ENCODE data around the gene PRDM2. TPM values are rescaled to one million over a fixed set of nuclear protein-coding genes. Genes with fewer than 3 reads are reported as not detected.

PRDM2 gene
- total RNA-seq, 4 donors from 2014 or later = 26.3 to 39.5 (median 34.6) TPM

- ATAC-seq (ENCODE audit: low FRiP score) (no peak), DNase-seq (ENCODE audit: low spot score) (no peak)
- no peak for TF ChIP-seq CTCF (IDR thresholded peaks at IDR 0.05)
These were observed 119.7 kb downstream of the PRDM2 start for GRCh38 chr1:13819642-13820041.

GRCh38 chr1:13820055-13820454, 120.1 kb downstream of the PRDM2 start:
- no peak for TF ChIP-seq CTCF (IDR thresholded peaks at IDR 0.05)
- DNase-seq (ENCODE audit: low spot score) (no peak), ATAC-seq (ENCODE audit: low FRiP score) (no peak)

GRCh38 chr1:13820456-13820855, 120.5 kb downstream of the PRDM2 start:
- DNase-seq (ENCODE audit: low spot score) = no peak
- no peak for TF ChIP-seq CTCF (IDR thresholded peaks at IDR 0.05)
- ATAC-seq (ENCODE audit: low FRiP score) = no peak

- no peak for TF ChIP-seq CTCF (IDR thresholded peaks at IDR 0.05)
- DNase-seq (ENCODE audit: low spot score) (no peak), ATAC-seq (ENCODE audit: low FRiP score) (no peak)
These were observed 123.3 kb downstream of the PRDM2 start for GRCh38 chr1:13823126-13823880.

GRCh38 chr1:13823936-13824335, 123.9 kb downstream of the PRDM2 start:
- DNase-seq (ENCODE audit: low spot score) (no peak), ATAC-seq (ENCODE audit: low FRiP score) (no peak)
- TF ChIP-seq CTCF (IDR thresholded peaks at IDR 0.05) = no peak

GRCh38 chr1:13824626-13825025, 124.6 kb downstream of the PRDM2 start:
- no peak for ATAC-seq (ENCODE audit: low FRiP score)

More at GRCh38 chr1:13824626-13825025, 124.6 kb downstream of the PRDM2 start:
- DNase-seq (ENCODE audit: low spot score) = no peak
- no peak for TF ChIP-seq CTCF (IDR thresholded peaks at IDR 0.05)
